GM18517 (cell line): ENCODE data around the gene TTC39B.
"Not testable (repeated sequence)": the region's sequence is repeated elsewhere in the genome, so short reads cannot be mapped to it uniquely, and the experiment has no call there.

Source experiments
- ATAC-seq: cut with Tn5 transposase; IDR thresholded peaks from one replicate; pipeline ENCODE4 v1.9.1; 2021; ENCODE audit warnings: mild to moderate bottlenecking, moderate library complexity; ENCODE audit not compliant: unreplicated experiment

The TTC39B gene

DNA sequence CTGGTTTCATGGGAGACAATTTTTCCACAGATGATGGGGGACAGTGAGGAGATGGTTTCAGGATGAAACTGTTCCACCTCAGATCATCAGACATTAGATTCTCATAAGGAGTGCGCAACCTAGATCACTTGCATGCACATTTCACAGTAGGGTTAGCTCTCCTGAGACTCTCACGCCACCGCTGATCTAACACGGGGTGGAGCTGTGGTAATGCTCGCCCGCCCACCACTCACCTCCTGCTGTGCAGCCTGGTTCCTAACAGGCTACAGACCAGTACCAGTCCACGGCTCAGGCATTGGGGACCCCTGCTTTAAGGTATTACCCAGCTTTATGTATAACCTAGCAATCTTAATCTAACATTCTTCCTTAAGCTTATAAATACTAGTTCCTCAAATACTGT is 35.6 kb downstream of the TTC39B start:
- ATAC-seq: no peak

DNA sequence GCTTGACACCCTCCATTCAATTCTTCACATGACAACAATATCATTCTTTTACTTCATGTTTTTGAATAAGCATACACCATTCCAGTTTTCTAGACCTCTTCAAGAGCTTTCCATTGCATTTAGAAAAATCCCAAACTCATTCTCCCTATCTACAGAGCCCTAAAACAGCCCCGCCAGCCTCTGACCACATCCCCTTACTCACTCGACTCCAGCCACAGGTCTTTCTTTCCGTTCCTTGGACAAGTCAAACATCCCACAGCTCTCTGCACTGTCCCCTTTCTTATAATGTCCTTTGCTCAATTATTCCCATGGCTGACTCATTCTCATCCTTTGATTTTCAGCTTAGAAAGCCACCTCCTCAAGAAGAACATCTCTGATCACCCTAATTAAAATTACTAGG is 38.2 kb downstream of the TTC39B start:
- no peak for ATAC-seq

DNA sequence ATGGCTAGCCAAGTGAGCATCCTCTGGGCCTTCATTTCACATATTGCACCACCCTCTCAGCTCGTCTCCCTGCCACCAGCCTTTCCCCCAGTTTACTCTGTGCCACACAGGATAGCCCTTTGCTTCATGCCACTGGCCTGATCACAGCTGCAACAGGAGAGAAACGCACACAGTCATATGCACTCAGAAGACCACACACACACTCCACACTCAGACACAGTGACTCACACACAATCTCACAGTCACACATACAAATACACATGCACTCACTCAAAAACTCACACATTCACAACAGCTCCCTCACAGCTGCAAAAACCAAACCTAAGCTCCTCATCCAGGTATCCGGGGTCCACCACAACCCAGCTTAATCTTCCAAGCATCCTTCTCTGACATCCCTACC is 38.7 kb downstream of the TTC39B start:
- no peak for ATAC-seq

DNA sequence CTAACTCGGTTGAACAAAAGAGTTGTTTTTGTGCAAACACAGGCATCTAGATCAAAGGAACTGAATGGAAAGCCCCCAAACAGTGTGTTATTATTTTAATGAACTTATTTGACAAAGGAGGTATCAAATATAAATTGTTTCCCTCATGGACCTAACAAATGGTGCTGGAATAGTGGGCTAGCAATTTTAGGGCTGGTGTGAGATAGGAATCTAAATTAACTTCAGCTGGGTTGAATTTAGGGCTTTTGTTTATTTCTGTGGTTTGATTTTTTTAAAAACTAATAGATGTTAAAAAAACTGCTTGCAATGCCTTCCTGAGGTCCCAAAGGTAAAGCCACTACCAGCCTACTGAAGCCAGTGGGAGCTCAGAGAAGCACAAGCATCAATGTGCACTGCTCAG is 42.1 kb downstream of the TTC39B start:
- no peak for ATAC-seq

DNA sequence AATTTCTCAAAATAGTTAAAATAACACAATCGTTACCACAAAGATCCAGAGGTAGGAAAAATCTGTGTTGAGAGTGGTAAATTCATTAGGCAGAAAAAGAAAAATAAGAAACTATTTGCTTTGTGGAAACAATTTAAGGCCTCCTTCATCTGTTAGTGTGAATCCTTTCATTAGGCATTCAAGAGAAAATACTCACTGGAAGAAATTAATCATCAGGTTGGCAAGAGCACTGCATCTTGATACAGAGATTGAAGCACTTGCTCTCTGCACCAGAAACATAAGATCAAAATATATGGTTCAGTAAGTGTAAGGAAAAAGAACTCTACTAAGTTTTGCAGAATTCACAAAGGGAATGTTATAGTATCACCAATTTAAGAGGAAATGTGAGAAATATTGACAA is 44.4 kb downstream of the TTC39B start:
- no peak for ATAC-seq

DNA sequence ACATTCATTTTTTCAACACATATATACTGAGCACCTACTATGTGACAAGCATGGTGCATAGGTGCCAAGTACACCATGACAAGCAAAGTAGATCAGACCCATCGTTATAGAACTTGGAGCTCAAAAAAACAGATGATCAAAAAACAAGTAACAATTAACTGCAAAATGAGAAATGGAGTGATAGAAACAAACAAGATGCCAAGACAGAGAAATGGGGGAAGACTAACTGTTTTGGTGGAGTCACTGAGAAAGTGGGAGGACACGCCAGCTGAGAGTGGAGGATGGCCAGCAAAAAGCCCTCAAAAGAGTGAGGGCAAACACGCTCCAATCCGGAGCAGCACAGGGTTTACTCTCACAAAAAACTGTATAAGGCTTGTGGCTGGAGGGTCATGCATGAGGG is 50.6 kb downstream of the TTC39B start:
- no peak for ATAC-seq

DNA sequence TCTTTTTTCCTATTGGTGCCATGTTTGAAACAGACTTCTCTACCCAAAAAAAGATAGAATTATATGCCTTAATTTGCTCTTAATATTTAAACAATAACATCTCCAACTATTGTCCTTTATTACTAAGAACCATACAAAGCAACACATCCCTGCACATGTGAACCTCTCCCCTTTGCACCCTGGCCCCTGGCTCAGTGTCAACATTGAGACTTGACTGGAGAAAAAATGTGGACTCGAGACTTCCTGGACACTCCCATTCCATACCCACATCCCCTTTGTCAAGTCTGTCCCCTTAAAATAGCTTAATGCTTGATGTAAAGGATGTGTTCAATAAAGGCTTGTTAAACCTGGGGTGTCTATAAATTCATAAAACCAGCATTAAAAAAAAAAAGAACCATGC is 53.2 kb downstream of the TTC39B start:
- ATAC-seq: no peak

DNA sequence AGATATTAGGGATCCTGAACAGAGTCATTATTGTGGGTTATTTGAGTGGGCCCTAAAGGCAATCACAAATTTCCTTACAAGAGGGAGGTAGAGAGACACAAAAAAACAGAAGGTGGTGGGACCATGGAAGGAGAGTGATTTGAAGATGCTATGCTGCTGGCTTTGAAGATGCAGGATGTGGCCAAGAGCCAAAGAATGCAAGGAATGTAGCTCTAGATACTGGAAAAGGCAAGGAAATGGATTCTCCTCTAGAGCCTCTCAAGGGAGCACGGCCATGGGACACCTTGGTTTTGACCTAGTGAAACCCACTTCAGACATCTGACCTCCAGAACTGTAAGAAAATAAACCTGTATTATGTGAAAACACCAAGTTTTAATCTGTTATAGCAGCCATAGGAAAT is 53.8 kb downstream of the TTC39B start:
- no peak for ATAC-seq

DNA sequence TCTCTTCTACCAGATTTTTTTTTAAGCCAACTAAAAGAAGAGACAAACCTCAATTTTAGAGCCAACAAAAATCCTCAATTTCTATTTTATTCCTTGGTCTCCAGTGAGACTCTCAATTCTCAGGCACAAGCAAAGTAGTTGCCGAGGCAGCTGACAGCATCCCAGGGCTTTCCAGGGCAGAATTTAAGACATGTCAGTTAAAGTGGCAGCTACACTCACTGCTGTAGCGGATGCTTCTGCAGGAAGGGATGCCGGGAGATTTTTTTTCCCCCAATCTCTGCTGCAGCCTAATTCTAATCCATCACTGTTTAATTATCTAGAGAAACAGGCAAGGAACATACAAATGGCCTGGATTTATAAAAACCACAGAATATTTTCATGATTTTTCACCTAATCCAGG is 57.0 kb downstream of the TTC39B start:
- ATAC-seq: no peak

DNA sequence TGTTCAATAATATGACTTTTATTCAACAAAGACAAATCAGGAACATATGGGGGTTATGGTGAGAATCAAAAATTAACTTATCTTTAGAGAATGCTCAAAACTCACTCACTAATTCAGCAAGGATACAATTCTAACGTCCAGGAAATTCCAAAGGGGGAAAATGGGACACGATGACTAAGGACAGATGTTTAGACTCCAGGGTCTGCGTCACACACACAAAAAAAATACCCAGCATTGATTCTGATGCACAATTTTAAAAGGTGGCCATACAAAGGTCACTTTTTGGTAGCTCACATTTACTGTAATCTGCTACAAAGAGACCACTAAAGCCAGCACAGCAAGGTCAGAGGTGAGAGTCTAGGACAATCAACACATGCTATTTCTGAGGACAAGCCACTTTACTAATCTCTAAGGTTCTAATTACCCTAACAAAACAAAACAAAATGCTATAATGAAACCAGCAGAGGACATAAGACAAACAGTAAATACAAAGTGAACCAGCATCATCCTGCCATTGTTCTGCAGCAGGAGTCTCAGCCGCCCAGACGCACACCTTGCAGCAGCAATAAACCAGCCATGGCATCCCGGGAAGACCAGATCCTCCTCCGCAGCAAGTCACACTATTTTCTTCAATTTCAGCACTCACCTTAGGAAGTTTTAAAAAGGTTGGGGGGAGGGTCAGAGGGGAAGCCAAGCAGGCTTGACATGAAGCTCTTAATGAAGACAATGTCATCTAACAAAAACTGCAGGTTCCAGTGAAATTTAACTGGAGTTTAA is 57.8 kb downstream of the TTC39B start:
- no peak for ATAC-seq

DNA sequence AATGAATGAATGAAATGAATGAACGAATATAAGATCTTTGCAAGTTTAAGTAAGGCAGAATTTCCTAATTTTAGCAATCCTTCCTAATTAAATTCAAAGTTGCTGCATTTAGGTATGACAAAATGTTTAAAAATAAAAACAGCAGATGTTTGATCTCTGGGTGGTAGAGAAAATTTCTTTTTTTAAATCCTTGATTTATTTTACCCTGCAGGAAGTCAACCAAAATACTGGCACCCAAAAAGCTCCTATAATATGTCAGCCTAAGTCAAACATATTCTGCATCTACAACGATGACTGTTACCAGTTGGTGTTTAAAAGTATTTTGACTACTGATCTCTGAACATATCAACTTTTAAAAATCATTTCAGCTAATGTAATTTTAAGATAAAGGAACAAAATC is 58.4 kb downstream of the TTC39B start:
- no peak for ATAC-seq

DNA sequence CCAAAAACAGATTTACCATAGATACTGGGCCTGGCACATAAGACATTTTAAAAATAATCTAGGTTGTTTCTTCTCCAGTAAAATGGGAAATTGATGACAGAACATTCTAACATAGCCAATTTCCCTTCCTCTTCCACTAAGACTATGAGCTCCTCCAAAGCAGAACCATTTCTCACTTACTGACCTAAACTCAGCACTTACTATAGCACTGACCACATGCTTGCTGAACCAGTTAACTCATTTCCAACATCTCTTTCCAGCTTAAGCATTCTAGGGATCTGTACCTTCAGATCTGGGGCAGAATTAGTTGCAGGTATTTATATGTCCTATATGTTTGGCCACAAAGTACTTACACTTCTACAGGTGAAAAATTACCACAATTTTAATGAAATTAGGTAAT is 58.9 kb downstream of the TTC39B start:
- ATAC-seq: no peak

DNA sequence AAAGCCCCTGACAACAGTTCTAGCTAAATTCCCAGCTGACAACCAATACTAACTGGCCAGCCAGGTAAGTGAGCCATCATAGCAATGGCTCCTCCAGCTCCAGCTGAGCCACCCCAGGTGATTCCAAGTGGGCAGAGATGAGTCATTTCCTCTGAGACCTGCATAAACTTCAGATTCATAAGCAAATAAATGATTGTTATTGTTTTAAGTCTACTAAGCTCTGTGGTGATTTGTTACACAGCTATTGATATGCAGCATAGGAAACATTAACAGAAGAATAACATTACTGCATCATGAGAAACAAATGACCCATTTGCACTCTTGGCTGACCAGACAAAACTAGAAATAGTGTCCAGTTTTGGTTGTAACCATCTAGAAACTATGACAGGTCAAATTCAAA is 60.3 kb downstream of the TTC39B start:
- no peak for ATAC-seq

DNA sequence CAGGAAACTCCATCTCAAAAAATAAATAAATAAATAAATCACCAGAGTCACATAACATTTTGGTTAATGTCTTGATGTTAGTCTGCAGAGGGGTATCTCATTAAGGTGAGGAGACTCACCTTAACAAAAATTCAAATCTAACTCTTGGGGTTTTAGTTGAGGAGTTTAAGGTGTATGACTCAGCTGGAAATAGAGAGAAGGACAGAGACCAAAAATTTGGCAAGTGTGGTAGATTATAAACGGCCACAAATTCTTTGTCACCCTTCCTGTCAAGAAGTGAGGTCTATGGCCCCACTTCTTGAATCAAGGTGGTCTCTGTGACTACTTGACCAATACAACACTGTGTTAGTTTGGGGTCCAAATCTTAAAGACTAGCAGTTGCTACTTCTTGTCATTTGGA is 60.8 kb downstream of the TTC39B start:
- no peak for ATAC-seq

DNA sequence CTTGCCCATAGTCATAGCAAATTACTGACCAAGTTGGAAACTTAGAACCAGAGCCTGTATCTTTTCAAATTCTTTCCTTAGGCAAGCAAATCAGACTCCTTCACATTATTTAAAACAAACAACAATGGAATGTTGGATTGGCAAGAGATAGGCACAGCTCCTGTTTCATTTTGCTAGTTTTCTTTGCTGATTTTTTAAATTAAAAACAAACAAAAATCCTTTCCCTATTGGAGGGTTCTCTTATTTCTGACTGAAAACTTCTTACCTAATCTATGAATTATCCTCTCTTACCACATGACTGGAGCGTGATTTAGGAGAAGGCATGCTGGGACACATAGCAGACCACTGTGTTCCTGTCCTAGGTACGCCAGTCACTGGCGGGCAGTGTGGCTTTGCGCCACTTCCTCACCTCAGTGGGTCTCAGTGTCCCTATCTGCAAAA is 63.0 kb downstream of the TTC39B start:
- ATAC-seq: no peak

DNA sequence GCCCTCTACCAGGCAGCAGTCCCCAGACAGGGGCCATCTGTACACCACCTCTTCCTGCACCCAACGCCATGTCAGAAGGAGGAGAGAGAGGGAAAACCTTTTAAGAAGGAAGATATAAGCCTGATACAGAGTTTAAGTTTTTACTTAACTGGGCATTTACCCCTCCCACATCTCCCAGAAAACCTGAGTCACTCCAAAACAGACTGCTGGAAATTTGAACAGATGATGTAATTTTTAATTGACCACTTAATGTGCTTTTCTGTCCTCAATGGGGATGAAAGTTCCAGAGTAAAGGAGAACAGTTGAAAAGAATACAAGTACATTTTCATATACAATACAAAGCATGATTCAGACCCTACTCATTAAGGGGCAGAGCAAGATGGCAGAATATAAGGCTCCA is 63.9 kb downstream of the TTC39B start:
- no peak for ATAC-seq

DNA sequence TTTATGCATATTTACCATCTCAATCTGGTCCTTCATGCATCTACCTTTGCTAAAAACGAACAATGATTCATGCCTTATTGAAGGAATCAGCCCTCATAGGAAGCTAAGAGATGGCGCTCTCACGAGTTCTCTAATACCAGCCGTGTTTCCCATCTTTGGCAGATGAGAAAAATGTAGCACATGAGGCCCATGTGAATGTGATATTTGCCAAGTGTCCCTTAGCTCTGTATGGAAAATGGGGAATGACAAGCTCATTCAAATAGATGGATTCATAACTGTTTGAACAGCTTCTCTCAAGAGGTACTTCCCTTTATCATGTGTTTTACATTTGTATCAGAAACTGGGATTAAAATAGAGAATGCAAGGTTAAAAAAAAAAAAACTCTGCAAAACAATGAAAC is 66.1 kb downstream of the TTC39B start:
- no peak for ATAC-seq

DNA sequence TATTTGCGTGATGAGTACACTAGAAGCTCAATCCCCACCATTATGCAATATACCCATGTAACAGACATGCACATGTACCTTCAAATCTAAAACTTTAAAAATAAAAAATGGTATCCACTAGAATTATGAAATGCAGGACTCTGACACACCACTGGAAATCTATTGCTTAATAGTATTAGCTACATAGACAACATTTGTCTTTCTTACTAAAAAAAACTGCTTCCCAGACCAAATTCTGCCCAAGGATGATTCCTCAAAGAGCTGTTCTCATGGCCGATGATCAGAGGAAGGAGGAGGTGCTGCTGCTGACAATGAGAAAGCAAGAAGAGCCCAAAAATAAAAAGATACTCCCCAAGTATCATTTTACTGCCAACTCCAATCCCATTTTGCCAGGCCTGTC is 67.2 kb downstream of the TTC39B start:
- ATAC-seq: no peak

DNA sequence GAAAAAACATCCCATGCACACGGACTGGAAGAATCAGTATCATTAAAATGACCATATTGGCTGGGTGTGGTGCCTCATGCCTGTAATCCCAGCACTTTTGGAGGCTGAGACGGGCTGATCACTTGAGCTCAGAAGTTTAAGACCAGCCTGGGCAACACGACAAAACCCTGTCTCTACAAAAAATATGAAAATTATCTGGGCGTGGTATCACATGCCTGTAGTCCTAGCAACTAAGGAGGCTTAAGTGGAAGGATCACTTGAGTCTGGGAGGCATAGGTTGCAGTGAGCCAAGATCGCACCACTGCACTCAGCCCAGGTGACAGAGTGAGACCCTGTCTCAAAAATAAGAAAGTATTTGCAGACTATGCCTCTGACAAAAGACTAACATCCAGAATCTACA is 68.4 kb downstream of the TTC39B start:
- no peak for ATAC-seq

DNA sequence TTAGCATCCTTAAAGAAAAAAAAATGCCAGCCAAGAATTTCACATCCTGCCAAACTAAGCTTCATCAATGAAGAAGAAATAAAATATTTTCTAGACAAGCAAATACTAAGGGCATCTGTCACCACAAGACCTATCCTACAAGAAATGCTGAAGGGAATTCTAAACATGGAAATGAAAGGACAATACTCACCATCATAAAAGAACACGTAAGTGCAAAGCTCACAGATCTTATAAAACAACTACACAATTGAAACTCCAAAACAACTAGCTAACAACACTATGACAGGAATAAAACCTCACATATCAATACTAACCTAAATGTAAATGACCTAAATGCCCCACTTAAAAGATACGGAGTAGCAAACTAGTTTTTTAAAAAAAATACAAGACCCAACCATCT is 71.4 kb downstream of the TTC39B start:
- no peak for ATAC-seq

DNA sequence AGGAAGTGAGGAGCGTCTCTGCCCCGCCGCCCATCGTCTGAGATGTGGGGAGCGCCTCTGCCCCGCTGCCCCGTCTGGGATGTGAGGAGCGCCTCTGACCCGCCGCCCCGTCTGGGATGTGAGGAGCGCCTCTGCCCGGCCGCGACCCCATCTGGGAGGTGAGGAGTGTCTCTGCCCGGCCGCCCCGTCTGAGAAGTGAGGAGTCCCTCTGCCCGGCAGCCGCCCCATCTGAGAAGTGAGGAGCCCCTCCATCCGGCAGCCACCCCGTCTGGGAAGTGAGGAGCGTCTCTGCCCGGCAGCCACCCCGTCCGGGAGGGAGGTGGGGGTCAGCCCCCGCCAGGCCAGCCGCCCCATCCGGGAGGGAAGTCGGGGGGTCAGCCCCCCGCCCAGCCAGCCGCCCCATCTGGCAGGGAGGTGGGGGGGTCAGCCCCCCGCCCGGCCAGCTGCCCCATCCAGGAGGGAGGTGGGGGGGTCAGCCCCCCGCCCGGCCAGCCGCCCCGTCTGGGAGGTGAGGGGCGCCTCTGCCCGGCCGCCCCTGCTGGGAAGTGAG is 73.0 kb downstream of the TTC39B start:
- not testable (repeated sequence) for ATAC-seq

DNA sequence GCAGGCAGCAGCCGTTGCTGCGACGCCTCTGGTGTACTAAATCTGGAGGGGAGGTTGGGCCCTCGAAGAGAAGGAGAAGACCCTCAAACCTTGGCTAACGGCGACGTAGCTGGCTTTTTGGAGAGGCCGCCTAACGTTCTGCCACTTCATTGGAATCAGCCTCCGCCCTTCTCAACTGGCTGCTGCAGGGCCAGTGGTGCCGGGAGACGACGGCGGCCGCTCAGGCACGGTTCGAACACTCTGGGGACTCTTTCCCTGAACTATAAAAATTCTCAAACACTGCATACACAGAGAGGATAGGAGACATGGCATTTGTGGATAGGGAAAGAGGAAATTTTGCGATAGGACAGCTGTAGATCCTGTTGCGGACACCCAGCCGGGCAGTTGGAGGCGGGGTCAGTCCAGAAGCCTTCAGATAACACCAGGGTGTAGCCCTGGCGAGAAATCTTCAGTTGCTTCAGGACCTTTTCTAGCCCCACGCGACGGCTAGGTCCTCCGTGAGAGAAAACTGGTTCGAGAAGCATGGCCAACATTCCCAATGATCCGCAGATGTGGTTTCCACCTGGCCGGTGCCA is 74.2 kb downstream of the TTC39B start:
- ATAC-seq: not testable (repeated sequence)
